Measurements from ENCODE around the gene LRRFIP1. TPM values are rescaled to one million over a fixed set of nuclear protein-coding genes. Genes with fewer than 3 reads are reported as not detected.

The LRRFIP1 gene
- total and polyA plus RNA-seq, 2 of the 13 experiments (the other 11 are each of a cell fraction or from before 2014, with no cell fraction given), result 15.9 to 40.5 TPM

GRCh38 chr2:237737196-237737865 lies 109.9 kb downstream of the LRRFIP1 start:
- no peak for TF ChIP-seq GLMP (CRISPR knock-in tag; IDR thresholded peaks at IDR 0.05; ENCODE audit: borderline replicate concordance)
- H4K20me1 ChIP-seq (ENCODE audit: insufficient read depth, low read length), result no peaks in the 10 kb centered on the region
- no peak overlapping the region for H3K4me3 ChIP-seq (replicated peaks in 1 of 3; ENCODE audit: insufficient read depth in 1 of 3, low read depth in 2 of 3, low read length in 3 of 3)
- no TSS peak for BruUV-seq (replicated peaks)
- no peak for FAIRE-seq
- no peaks in the 10 kb centered on the region for H3K9me3 ChIP-seq (ENCODE audit: low read length)
- H3K27me3 ChIP-seq (ENCODE audit: control insufficient read depth in 1 of 2, insufficient read depth in 2 of 2, low read length in 2 of 2), result no peaks in the 10 kb centered on the region
- CTCF ChIA-PET (ENCODE audit: low intra/inter-chr PET ratio, low total read pairs), result no interaction called here
- POLR2A ChIA-PET, result no interaction called here
- H3K4me2 ChIP-seq (ENCODE audit: low read depth, low read length), result no peak overlapping the region
- peaks cover 3 to 11% of the 10 kb centered on the region in 2 experiments; a peak in 4 of 5 replicates for H3K36me3 ChIP-seq (replicated peaks in 1 of 2; ENCODE audit: control insufficient read depth in 1 of 2, insufficient read depth in 2 of 2, low read length in 2 of 2)
- peaks cover 52% of the 10 kb centered on the region for H3K4me1 ChIP-seq (ENCODE audit: insufficient read depth, low read length)
- WGBS (ENCODE audit: low lambda C conversion rate), result 97% methylated on average over 9 of the region's 9 CpGs
- peaks cover 16% of the 10 kb centered on the region for H3K79me2 ChIP-seq (ENCODE audit: insufficient read depth, low read length)
- ATAC-seq, result no peak
- H2AFZ ChIP-seq (ENCODE audit: low read length), result no peak overlapping the region
- DNase-seq (ENCODE audit: low spot score), result no peak
- H3K9ac ChIP-seq (ENCODE audit: insufficient read depth, low read depth, low read length), result no peak overlapping the region
- H3K27ac ChIP-seq (ENCODE audit: extremely low read length, insufficient read depth, low read length), result no peak overlapping the region
- in situ Hi-C loops (cut with HindIII; ENCODE audit: extremely low pct_ligation_motif_present, low pct_unique_long_range_greater_than_20kb) (no loop called here), intact Hi-C loops (cut with micrococcal nuclease; ENCODE audit: unreplicated experiment) (no loop called here)

GRCh38 chr2:237738255-237738654 lies 110.9 kb downstream of the LRRFIP1 start:
- H3K27ac ChIP-seq (ENCODE audit: extremely low read length, insufficient read depth, low read length), result no peak overlapping the region
- H3K36me3 ChIP-seq (replicated peaks in 1 of 2; ENCODE audit: control insufficient read depth in 1 of 2, insufficient read depth in 2 of 2, low read length in 2 of 2), result peaks cover 3 to 11% of the 10 kb centered on the region in 2 experiments; a peak in 4 of 5 replicates
- POLR2A ChIA-PET, result no interaction called here
- H3K9ac ChIP-seq (ENCODE audit: insufficient read depth, low read depth, low read length), result no peak overlapping the region
- CTCF ChIA-PET (ENCODE audit: low intra/inter-chr PET ratio, low total read pairs), result no interaction called here
- intact Hi-C loops (cut with micrococcal nuclease; ENCODE audit: unreplicated experiment), result no loop called here
- TF ChIP-seq ZNF510 (CRISPR knock-in tag; IDR thresholded peaks at IDR 0.05; ENCODE audit: low read depth) (no peak), DMAP1 (CRISPR knock-in tag; IDR thresholded peaks at IDR 0.05) (no peak), KAT2B (IDR thresholded peaks at IDR 0.05; ENCODE audit: borderline replicate concordance, low read depth, low read length) (no peak), ZNF292 (CRISPR knock-in tag; IDR thresholded peaks at IDR 0.05; ENCODE audit: borderline replicate concordance, low read depth) (no peak), ZBTB38 (CRISPR knock-in tag; IDR thresholded peaks at IDR 0.05) (no peak), ZNF660 (CRISPR knock-in tag; IDR thresholded peaks at IDR 0.05; ENCODE audit: borderline replicate concordance, low read depth) (no peak), ZBTB42 (CRISPR knock-in tag; IDR thresholded peaks at IDR 0.05) (no peak)
- TF ChIP-seq, protein P1, sequence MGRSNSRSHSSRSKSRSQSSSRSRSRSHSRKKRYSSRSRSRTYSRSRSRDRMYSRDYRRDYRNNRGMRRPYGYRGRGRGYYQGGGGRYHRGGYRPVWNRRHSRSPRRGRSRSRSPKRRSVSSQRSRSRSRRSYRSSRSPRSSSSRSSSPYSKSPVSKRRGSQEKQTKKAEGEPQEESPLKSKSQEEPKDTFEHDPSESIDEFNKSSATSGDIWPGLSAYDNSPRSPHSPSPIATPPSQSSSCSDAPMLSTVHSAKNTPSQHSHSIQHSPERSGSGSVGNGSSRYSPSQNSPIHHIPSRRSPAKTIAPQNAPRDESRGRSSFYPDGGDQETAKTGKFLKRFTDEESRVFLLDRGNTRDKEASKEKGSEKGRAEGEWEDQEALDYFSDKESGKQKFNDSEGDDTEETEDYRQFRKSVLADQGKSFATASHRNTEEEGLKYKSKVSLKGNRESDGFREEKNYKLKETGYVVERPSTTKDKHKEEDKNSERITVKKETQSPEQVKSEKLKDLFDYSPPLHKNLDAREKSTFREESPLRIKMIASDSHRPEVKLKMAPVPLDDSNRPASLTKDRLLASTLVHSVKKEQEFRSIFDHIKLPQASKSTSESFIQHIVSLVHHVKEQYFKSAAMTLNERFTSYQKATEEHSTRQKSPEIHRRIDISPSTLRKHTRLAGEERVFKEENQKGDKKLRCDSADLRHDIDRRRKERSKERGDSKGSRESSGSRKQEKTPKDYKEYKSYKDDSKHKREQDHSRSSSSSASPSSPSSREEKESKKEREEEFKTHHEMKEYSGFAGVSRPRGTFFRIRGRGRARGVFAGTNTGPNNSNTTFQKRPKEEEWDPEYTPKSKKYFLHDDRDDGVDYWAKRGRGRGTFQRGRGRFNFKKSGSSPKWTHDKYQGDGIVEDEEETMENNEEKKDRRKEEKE (IDR thresholded peaks at IDR 0.05), result no peak
- H3K4me1 ChIP-seq (ENCODE audit: insufficient read depth, low read length), result peaks cover 52% of the 10 kb centered on the region
- no TSS peak for BruUV-seq (replicated peaks)
- H3K4me2 ChIP-seq (ENCODE audit: low read depth, low read length), result no peak overlapping the region
- H3K79me2 ChIP-seq (ENCODE audit: insufficient read depth, low read length), result peaks cover 11% of the 10 kb centered on the region
- H2AFZ ChIP-seq (ENCODE audit: low read length), result no peak overlapping the region
- FAIRE-seq (no peak), DNase-seq (ENCODE audit: low spot score) (no peak), ATAC-seq (no peak)
- WGBS (ENCODE audit: low lambda C conversion rate), result 97% methylated on average over 10 of the region's 10 CpGs
- no peaks in the 10 kb centered on the region for H3K27me3 ChIP-seq (ENCODE audit: control insufficient read depth in 1 of 2, insufficient read depth in 2 of 2, low read length in 2 of 2)
- H4K20me1 ChIP-seq (ENCODE audit: insufficient read depth, low read length), result no peaks in the 10 kb centered on the region
- no peak overlapping the region for H3K4me3 ChIP-seq (replicated peaks in 1 of 3; ENCODE audit: insufficient read depth in 1 of 3, low read depth in 2 of 3, low read length in 3 of 3)
- in situ Hi-C loops (cut with HindIII; ENCODE audit: extremely low pct_ligation_motif_present, low pct_unique_long_range_greater_than_20kb), result no loop called here
- H3K9me3 ChIP-seq (ENCODE audit: low read length), result no peaks in the 10 kb centered on the region

All from HepG2 (cell line).